RWPE2 (cell line): ENCODE results near the gene AKAP11.

Experiments used
- ATAC-seq: fragments of 200-7000 bp; cut with Tn5 transposase; 3 replicates; pipeline ENCODE4 v1.9.1; 2021; ENCODE audit warnings: low read depth
- DNase-seq: peaks from one replicate; pipeline ENCODE4 v3.0.0-alpha.2; 2020; ENCODE audit warnings: low spot score
- H3K27ac ChIP-seq: fragments of 450-650 bp; 2 replicates; pipeline ENCODE4 v1.5.1; 2017; ENCODE audit warnings: mild to moderate bottlenecking; ENCODE audit not compliant: poor library complexity, severe bottlenecking
- H3K27me3 ChIP-seq: fragments of 250-450 bp; sonication (Bioruptor Pico); 2 replicates; pipeline ENCODE4 v1.5.1; 2021; ENCODE audit warnings: mild to moderate bottlenecking, moderate library complexity; ENCODE audit not compliant: insufficient read depth, poor library complexity, severe bottlenecking
- H3K36me3 ChIP-seq: fragments of 250-450 bp; sonication (Bioruptor Pico); 2 replicates; pipeline ENCODE4 v1.5.1; 2020; ENCODE audit warnings: low read depth, mild to moderate bottlenecking, moderate library complexity
- H3K4me1 ChIP-seq: fragments of 250-450 bp; sonication (Bioruptor Pico); 2 replicates; pipeline ENCODE4 v1.5.1; 2021; ENCODE audit warnings: mild to moderate bottlenecking, moderate library complexity; ENCODE audit not compliant: insufficient read depth, poor library complexity, severe bottlenecking
- H3K4me3 ChIP-seq: fragments of 250-450 bp; sonication (Bioruptor Pico); 2 replicates; pipeline ENCODE4 v1.5.1; 2021; ENCODE audit warnings: mild to moderate bottlenecking, moderate library complexity; ENCODE audit not compliant: severe bottlenecking
- H3K9me3 ChIP-seq: fragments of 250-450 bp; sonication (Bioruptor Pico); 2 replicates; pipeline ENCODE4 v1.5.1; 2021; ENCODE audit warnings: mild to moderate bottlenecking, moderate library complexity; ENCODE audit not compliant: severe bottlenecking
- TF ChIP-seq, protein P1 (sequence below): fragments of 450-650 bp; IDR thresholded peaks from one replicate; pipeline ENCODE4 v1.5.1; 2017; ENCODE audit warnings: mild to moderate bottlenecking, moderate library complexity; ENCODE audit not compliant: poor library complexity, severe bottlenecking

Gene AKAP11

GRCh38 chr13:42324704-42325103 is 52.8 kb downstream of the AKAP11 start:
- H3K4me1 ChIP-seq = no peaks in the 10 kb centered on the region
- no peaks in the 10 kb centered on the region for H3K27me3 ChIP-seq
- H3K4me3 ChIP-seq = no peak overlapping the region
- no peak overlapping the region for H3K27ac ChIP-seq
- no peak for ATAC-seq
- TF ChIP-seq, protein P1, sequence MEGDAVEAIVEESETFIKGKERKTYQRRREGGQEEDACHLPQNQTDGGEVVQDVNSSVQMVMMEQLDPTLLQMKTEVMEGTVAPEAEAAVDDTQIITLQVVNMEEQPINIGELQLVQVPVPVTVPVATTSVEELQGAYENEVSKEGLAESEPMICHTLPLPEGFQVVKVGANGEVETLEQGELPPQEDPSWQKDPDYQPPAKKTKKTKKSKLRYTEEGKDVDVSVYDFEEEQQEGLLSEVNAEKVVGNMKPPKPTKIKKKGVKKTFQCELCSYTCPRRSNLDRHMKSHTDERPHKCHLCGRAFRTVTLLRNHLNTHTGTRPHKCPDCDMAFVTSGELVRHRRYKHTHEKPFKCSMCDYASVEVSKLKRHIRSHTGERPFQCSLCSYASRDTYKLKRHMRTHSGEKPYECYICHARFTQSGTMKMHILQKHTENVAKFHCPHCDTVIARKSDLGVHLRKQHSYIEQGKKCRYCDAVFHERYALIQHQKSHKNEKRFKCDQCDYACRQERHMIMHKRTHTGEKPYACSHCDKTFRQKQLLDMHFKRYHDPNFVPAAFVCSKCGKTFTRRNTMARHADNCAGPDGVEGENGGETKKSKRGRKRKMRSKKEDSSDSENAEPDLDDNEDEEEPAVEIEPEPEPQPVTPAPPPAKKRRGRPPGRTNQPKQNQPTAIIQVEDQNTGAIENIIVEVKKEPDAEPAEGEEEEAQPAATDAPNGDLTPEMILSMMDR = no peak
- DNase-seq = no peak
- peaks cover 13% of the 10 kb centered on the region for H3K36me3 ChIP-seq
- H3K9me3 ChIP-seq = no peaks in the 10 kb centered on the region

DNA sequence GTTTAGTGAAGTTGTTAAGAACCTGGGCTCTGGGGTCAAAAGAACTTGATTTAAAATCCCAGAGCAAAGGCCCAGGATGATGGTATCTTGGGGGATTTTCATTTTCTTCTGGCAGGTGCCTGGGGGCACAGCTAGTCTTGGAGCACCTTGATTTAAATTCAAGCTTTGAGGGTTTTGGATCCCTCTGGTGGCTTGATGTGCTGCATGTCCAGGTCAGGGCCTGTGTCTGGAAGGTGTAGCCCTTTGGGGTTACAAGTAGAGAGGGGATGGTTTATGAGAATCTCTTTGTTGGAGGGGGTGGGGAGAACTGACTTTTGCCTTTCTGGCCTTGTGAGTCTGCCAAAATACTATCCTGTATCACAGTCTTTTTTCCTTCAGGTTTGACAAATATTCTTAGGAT is 55.8 kb downstream of the AKAP11 start:
- ATAC-seq (no peak), DNase-seq (no peak)
- Histone ChIP-seq H3K9me3 (no peaks in the 10 kb centered on the region), H3K27ac (no peak overlapping the region), H3K36me3 (no peaks in the 10 kb centered on the region), H3K4me1 (no peaks in the 10 kb centered on the region), H3K27me3 (no peaks in the 10 kb centered on the region), H3K4me3 (no peak overlapping the region)
- TF ChIP-seq, protein P1 = no peak

- TF ChIP-seq, protein P1 = no peak
- Histone ChIP-seq H3K9me3 (no peaks in the 10 kb centered on the region), H3K27ac (no peak overlapping the region), H3K4me1 (no peaks in the 10 kb centered on the region), H3K27me3 (no peaks in the 10 kb centered on the region), H3K4me3 (no peak overlapping the region), H3K36me3 (no peaks in the 10 kb centered on the region)
- no peak for DNase-seq
- ATAC-seq = no peak
Measured at GRCh38 chr13:42328672-42329071, 56.7 kb downstream of the AKAP11 start.

- Histone ChIP-seq H3K27ac (no peak overlapping the region), H3K4me3 (no peak overlapping the region), H3K9me3 (no peaks in the 10 kb centered on the region), H3K4me1 (no peaks in the 10 kb centered on the region), H3K36me3 (no peaks in the 10 kb centered on the region), H3K27me3 (no peaks in the 10 kb centered on the region)
- TF ChIP-seq, protein P1 = no peak
- no peak for ATAC-seq
- no peak for DNase-seq
Measured at GRCh38 chr13:42329239-42329638, 57.3 kb downstream of the AKAP11 start.

GRCh38 chr13:42331009-42331408 is 59.1 kb downstream of the AKAP11 start:
- H3K36me3 ChIP-seq = no peaks in the 10 kb centered on the region
- no peaks in the 10 kb centered on the region for H3K9me3 ChIP-seq
- H3K4me1 ChIP-seq = no peaks in the 10 kb centered on the region
- no peak overlapping the region for H3K27ac ChIP-seq
- no peak overlapping the region for H3K4me3 ChIP-seq
- DNase-seq (no peak), ATAC-seq (no peak)
- no peaks in the 10 kb centered on the region for H3K27me3 ChIP-seq
- TF ChIP-seq, protein P1 = no peak
